Mucosa of stomach (tissue), 1 donor: ENCODE data around the gene ORC3.

Experiments
- H3K27me3 ChIP-seq: one replicate; pipeline ENCODE4 v1.7.0; 2013; ENCODE audit warnings: mild to moderate bottlenecking, low read length; ENCODE audit not compliant: control insufficient read depth, insufficient read depth
- H3K36me3 ChIP-seq: one replicate; pipeline ENCODE4 v1.7.0; 2013; ENCODE audit warnings: low read length; ENCODE audit not compliant: control insufficient read depth, insufficient read depth
- H3K4me1 ChIP-seq: one replicate; pipeline ENCODE4 v1.7.0; 2013; ENCODE audit warnings: mild to moderate bottlenecking, low read length; ENCODE audit not compliant: control insufficient read depth, insufficient read depth
- H3K4me3 ChIP-seq: one replicate; pipeline ENCODE4 v1.7.0; 2013; ENCODE audit warnings: low read length
- H3K9ac ChIP-seq: one replicate; pipeline ENCODE4 v1.7.0; 2013; ENCODE audit warnings: mild to moderate bottlenecking, low read length, moderate library complexity
- H3K9me3 ChIP-seq: one replicate; pipeline ENCODE4 v1.7.0; 2013; ENCODE audit warnings: mild to moderate bottlenecking, low read length, moderate library complexity; ENCODE audit not compliant: control insufficient read depth
- donor health status: Pancreatic carcinoma.

The ORC3 gene

GRCh38 chr6:87653074-87653962 is 63.4 kb downstream of the ORC3 start:
- H3K9me3 ChIP-seq, result no peaks in the 10 kb centered on the region
- no peaks in the 10 kb centered on the region for H3K36me3 ChIP-seq
- H3K27me3 ChIP-seq, result no peaks in the 10 kb centered on the region
- no peak overlapping the region for H3K4me3 ChIP-seq
- H3K4me1 ChIP-seq, result no peaks in the 10 kb centered on the region
- no peak overlapping the region for H3K9ac ChIP-seq

GRCh38 chr6:87654122-87654521 is 64.2 kb downstream of the ORC3 start:
- Histone ChIP-seq H3K36me3 (no peaks in the 10 kb centered on the region), H3K9me3 (no peaks in the 10 kb centered on the region), H3K9ac (no peak overlapping the region), H3K27me3 (no peaks in the 10 kb centered on the region), H3K4me1 (no peaks in the 10 kb centered on the region), H3K4me3 (no peak overlapping the region)

GRCh38 chr6:87654875-87655454 is 65.0 kb downstream of the ORC3 start:
- no peaks in the 10 kb centered on the region for H3K36me3 ChIP-seq
- no peaks in the 10 kb centered on the region for H3K27me3 ChIP-seq
- no peaks in the 10 kb centered on the region for H3K4me1 ChIP-seq
- H3K9ac ChIP-seq, result no peak overlapping the region
- H3K9me3 ChIP-seq, result no peaks in the 10 kb centered on the region
- no peak overlapping the region for H3K4me3 ChIP-seq

GRCh38 chr6:87655824-87656223 is 65.9 kb downstream of the ORC3 start:
- no peak overlapping the region for H3K4me3 ChIP-seq
- no peak overlapping the region for H3K9ac ChIP-seq
- no peaks in the 10 kb centered on the region for H3K4me1 ChIP-seq
- no peaks in the 10 kb centered on the region for H3K36me3 ChIP-seq
- no peaks in the 10 kb centered on the region for H3K27me3 ChIP-seq
- H3K9me3 ChIP-seq, result no peaks in the 10 kb centered on the region

- Histone ChIP-seq H3K4me3 (no peak overlapping the region), H3K9me3 (no peaks in the 10 kb centered on the region), H3K9ac (no peak overlapping the region), H3K4me1 (no peaks in the 10 kb centered on the region), H3K36me3 (no peaks in the 10 kb centered on the region), H3K27me3 (no peaks in the 10 kb centered on the region)
These were observed 66.9 kb downstream of the ORC3 start for GRCh38 chr6:87656857-87657256.

GRCh38 chr6:87658516-87658915 is 68.6 kb downstream of the ORC3 start:
- H3K9ac ChIP-seq, result no peak overlapping the region
- H3K36me3 ChIP-seq, result no peaks in the 10 kb centered on the region
- no peaks in the 10 kb centered on the region for H3K27me3 ChIP-seq
- H3K4me1 ChIP-seq, result no peaks in the 10 kb centered on the region
- H3K4me3 ChIP-seq, result no peak overlapping the region
- H3K9me3 ChIP-seq, result no peaks in the 10 kb centered on the region

- Histone ChIP-seq H3K27me3 (no peaks in the 10 kb centered on the region), H3K4me1 (no peaks in the 10 kb centered on the region), H3K4me3 (no peak overlapping the region), H3K9me3 (no peaks in the 10 kb centered on the region), H3K9ac (no peak overlapping the region), H3K36me3 (no peaks in the 10 kb centered on the region)
These were observed 70.4 kb downstream of the ORC3 start for GRCh38 chr6:87660226-87660911.

GRCh38 chr6:87661016-87661415 is 71.1 kb downstream of the ORC3 start:
- H3K4me1 ChIP-seq, result no peaks in the 10 kb centered on the region
- H3K9me3 ChIP-seq, result no peaks in the 10 kb centered on the region
- H3K27me3 ChIP-seq, result no peaks in the 10 kb centered on the region
- H3K9ac ChIP-seq, result no peak overlapping the region
- no peaks in the 10 kb centered on the region for H3K36me3 ChIP-seq
- H3K4me3 ChIP-seq, result no peak overlapping the region

- Histone ChIP-seq H3K27me3 (no peaks in the 10 kb centered on the region), H3K9me3 (no peaks in the 10 kb centered on the region), H3K9ac (no peak overlapping the region), H3K4me3 (no peak overlapping the region), H3K36me3 (no peaks in the 10 kb centered on the region), H3K4me1 (no peaks in the 10 kb centered on the region)
These were observed 71.6 kb downstream of the ORC3 start for GRCh38 chr6:87661503-87661902.

- Histone ChIP-seq H3K9ac (no peak overlapping the region), H3K4me3 (no peak overlapping the region), H3K9me3 (no peaks in the 10 kb centered on the region), H3K4me1 (no peaks in the 10 kb centered on the region), H3K27me3 (no peaks in the 10 kb centered on the region), H3K36me3 (no peaks in the 10 kb centered on the region)
These were observed 73.5 kb downstream of the ORC3 start for GRCh38 chr6:87663434-87663833.

- no peak overlapping the region for H3K9ac ChIP-seq
- no peaks in the 10 kb centered on the region for H3K4me1 ChIP-seq
- no peak overlapping the region for H3K4me3 ChIP-seq
- H3K27me3 ChIP-seq, result no peaks in the 10 kb centered on the region
- no peaks in the 10 kb centered on the region for H3K36me3 ChIP-seq
- no peaks in the 10 kb centered on the region for H3K9me3 ChIP-seq
These were observed 75.1 kb downstream of the ORC3 start for GRCh38 chr6:87664921-87665485.

- no peaks in the 10 kb centered on the region for H3K27me3 ChIP-seq
- H3K4me1 ChIP-seq, result no peaks in the 10 kb centered on the region
- H3K9ac ChIP-seq, result no peak overlapping the region
- no peaks in the 10 kb centered on the region for H3K9me3 ChIP-seq
- H3K36me3 ChIP-seq, result no peaks in the 10 kb centered on the region
- H3K4me3 ChIP-seq, result no peak overlapping the region
These were observed 77.1 kb downstream of the ORC3 start for GRCh38 chr6:87667032-87667431.
